Mucosa of descending colon (tissue), 3 donors: ENCODE data around the gene SPHK2. TPM values are rescaled to one million over a fixed set of nuclear protein-coding genes. Genes with fewer than 3 reads are reported as not detected.
"Not testable (repeated sequence)": the region's sequence is repeated elsewhere in the genome, so short reads cannot be mapped to it uniquely, and the experiment has no call there.

Experiments
- ATAC-seq: fragments of 200-7000 bp; cut with Tn5 transposase; one replicate; pipeline ENCODE4 v1.9.1; 2020; ENCODE audit warnings: mild to moderate bottlenecking, moderate library complexity
- DNase-seq, 3 donors: peaks; one replicate each; pipeline ENCODE4 v3.0.0-alpha.2; 2020
- H3K36me3 ChIP-seq: fragments of 200-600 bp; one replicate; pipeline ENCODE4 v1.8.0; 2021; ENCODE audit warnings: low read depth, mild to moderate bottlenecking
- H3K4me1 ChIP-seq: fragments of 200-600 bp; one replicate; pipeline ENCODE4 v1.8.0; 2021; ENCODE audit warnings: low read depth, mild to moderate bottlenecking
- H3K4me3 ChIP-seq: fragments of 200-600 bp; one replicate; pipeline ENCODE4 v1.8.0; 2021; ENCODE audit warnings: mild to moderate bottlenecking
- H3K9me3 ChIP-seq: fragments of 200-600 bp; one replicate; pipeline ENCODE4 v1.8.0; 2021; ENCODE audit warnings: mild to moderate bottlenecking
- intact Hi-C, 2 donors: fragments of 100-400 bp; cut with DNase I in 1 of 2; cut with micrococcal nuclease in 1 of 2; formaldehyde crosslinking; loops; one replicate each; pipeline versions ENCODE4 v1.11.0 to v1.11.1; 2022; cut with DNase I, micrococcal nuclease
- total RNA-seq, 3 donors: library from RNA; stranded (reverse); fragmentation: NEBNext Ultra II Directional in 2 of 3; extraction: Animal tissue kit (Norgen Biotek cat#: 25700) in 2 of 3; gene quantifications; one replicate each; pipeline versions ENCODE4 v1.2.1 to v1.2.4, GENCODE V29; 2021 to 2023
- TF ChIP-seq, protein P1 (sequence below): fragments of 200-600 bp; IDR thresholded peaks from one replicate; pipeline ENCODE4 v1.8.0; 2022; ENCODE audit warnings: antibody characterized with exemption, mild to moderate bottlenecking
- donor health status: DM: no; HTN: no; CAD: no; lungs with moderate emphysema.
- donor health status: DM: no; HTN: no; CAD: no.
- donor health status: DM: no; HTN: yes; CAD: no.

Gene SPHK2
- total RNA-seq, 3 donors from 2014 or later: 37.9 to 54.8 (median 50.2) TPM

DNA sequence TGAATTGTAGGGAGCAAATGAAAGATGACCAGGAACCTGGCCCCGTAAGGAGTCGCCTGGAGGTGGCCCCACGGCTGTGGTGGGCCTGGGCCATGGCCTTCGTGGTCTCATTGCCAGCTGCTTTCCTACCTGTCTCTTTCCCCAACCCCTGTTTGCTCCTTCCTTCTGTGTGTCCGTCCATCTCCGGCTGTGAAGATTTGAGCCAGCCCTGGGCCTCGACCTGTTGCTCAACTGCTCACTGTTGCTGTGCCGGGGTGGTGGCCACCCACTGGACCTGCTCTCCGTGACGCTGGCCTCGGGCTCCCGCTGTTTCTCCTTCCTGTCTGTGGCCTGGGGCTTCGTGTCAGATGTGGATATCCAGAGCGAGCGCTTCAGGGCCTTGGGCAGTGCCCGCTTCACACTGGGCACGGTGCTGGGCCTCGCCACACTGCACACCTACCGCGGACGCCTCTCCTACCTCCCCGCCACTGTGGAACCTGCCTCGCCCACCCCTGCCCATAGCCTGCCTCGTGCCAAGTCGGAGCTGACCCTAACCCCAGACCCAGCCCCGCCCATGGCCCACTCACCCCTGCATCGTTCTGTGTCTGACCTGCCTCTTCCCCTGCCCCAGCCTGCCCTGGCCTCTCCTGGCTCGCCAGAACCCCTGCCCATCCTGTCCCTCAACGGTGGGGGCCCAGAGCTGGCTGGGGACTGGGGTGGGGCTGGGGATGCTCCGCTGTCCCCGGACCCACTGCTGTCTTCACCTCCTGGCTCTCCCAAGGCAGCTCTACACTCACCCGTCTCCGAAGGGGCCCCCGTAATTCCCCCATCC lies 9.4 kb downstream of the SPHK2 start:
- TF ChIP-seq, protein P1, sequence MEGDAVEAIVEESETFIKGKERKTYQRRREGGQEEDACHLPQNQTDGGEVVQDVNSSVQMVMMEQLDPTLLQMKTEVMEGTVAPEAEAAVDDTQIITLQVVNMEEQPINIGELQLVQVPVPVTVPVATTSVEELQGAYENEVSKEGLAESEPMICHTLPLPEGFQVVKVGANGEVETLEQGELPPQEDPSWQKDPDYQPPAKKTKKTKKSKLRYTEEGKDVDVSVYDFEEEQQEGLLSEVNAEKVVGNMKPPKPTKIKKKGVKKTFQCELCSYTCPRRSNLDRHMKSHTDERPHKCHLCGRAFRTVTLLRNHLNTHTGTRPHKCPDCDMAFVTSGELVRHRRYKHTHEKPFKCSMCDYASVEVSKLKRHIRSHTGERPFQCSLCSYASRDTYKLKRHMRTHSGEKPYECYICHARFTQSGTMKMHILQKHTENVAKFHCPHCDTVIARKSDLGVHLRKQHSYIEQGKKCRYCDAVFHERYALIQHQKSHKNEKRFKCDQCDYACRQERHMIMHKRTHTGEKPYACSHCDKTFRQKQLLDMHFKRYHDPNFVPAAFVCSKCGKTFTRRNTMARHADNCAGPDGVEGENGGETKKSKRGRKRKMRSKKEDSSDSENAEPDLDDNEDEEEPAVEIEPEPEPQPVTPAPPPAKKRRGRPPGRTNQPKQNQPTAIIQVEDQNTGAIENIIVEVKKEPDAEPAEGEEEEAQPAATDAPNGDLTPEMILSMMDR: no peak
- H3K9me3 ChIP-seq: no peaks in the 10 kb centered on the region
- DNase-seq: peak in 2 of 3 donors; percentile 61 to 62
- no peak overlapping the region for H3K4me3 ChIP-seq
- no peaks in the 10 kb centered on the region for H3K36me3 ChIP-seq
- intact Hi-C loops: no loop called here
- no peak for ATAC-seq
- H3K4me1 ChIP-seq: peaks cover 65% of the 10 kb centered on the region

DNA sequence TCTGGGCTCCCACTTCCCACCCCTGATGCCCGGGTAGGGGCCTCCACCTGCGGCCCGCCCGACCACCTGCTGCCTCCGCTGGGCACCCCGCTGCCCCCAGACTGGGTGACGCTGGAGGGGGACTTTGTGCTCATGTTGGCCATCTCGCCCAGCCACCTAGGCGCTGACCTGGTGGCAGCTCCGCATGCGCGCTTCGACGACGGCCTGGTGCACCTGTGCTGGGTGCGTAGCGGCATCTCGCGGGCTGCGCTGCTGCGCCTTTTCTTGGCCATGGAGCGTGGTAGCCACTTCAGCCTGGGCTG lies 9.9 kb downstream of the SPHK2 start:
- DNase-seq (peak in 2 of 3 donors; percentile 39 to 72), ATAC-seq (no peak)
- H3K4me3 ChIP-seq: no peak overlapping the region
- intact Hi-C loops: no loop called here
- H3K9me3 ChIP-seq: no peaks in the 10 kb centered on the region
- H3K36me3 ChIP-seq: peaks cover under 1% of the 10 kb centered on the region
- TF ChIP-seq, protein P1: no peak
- peaks cover 67% of the 10 kb centered on the region for H3K4me1 ChIP-seq

DNA sequence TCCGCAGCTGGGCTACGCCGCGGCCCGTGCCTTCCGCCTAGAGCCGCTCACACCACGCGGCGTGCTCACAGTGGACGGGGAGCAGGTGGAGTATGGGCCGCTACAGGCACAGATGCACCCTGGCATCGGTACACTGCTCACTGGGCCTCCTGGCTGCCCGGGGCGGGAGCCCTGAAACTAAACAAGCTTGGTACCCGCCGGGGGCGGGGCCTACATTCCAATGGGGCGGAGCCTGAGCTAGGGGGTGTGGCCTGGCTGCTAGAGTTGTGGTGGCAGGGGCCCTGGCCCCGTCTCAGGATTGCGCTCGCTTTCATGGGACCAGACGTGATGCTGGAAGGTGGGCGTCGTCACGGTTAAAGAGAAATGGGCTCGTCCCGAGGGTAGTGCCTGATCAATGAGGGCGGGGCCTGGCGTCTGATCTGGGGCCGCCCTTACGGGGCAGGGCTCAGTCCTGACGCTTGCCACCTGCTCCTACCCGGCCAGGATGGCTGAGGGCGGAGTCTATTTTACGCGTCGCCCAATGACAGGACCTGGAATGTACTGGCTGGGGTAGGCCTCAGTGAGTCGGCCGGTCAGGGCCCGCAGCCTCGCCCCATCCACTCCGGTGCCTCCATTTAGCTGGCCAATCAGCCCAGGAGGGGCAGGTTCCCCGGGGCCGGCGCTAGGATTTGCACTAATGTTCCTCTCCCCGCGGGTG lies 10.4 kb downstream of the SPHK2 start:
- peaks cover 4% of the 10 kb centered on the region for H3K36me3 ChIP-seq
- H3K4me1 ChIP-seq: peaks cover 72% of the 10 kb centered on the region
- TF ChIP-seq, protein P1: no peak
- no peaks in the 10 kb centered on the region for H3K9me3 ChIP-seq
- intact Hi-C loops: no loop called here
- ATAC-seq (peak; percentile 70), DNase-seq (peak; percentile 89 to 93 (median 91))
- no peak overlapping the region for H3K4me3 ChIP-seq

DNA sequence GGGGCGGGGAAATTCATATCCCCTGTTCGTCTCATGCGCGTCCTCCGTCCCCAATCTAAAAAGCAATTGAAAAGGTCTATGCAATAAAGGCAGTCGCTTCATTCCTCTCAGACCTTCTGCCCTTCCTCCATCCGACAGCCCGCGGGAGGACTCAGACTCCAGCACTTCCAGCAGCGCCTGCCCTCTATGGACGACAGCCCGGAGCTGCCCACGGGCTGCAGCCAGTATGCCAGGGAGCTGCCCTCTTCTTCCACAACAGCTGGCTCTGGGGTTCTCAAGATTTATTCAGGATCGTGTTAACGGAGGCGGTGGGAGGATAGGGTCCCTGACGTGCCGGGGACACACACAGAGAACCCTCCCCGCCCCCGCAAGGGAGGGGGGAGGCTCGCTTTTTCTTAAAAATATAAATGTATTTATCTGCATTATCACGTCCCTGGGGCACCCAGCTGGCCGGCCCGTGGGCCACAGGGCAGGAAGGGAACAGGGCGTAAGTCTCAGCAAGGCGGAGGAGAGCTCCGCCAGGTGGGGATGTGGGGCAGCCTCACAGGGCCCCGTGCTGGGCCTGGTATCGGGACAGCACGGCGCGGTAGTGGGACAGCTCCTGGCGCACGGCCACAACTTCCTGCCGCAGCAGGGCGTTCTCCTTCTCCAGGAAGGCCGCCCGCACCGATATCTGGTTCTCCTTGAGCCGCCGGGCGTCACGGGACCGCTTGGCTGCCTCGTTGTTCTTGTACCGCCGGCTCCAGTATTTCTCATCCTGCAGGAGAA lies 11.2 kb downstream of the SPHK2 start:
- H3K4me3 ChIP-seq: no peak overlapping the region
- H3K4me1 ChIP-seq: peaks cover 76% of the 10 kb centered on the region
- TF ChIP-seq, protein P1: no peak
- intact Hi-C loops: no loop called here
- DNase-seq (peak; percentile 75 to 85 (median 81)), ATAC-seq (peak; percentile 22)
- H3K9me3 ChIP-seq: no peaks in the 10 kb centered on the region
- peaks cover 4% of the 10 kb centered on the region for H3K36me3 ChIP-seq

DNA sequence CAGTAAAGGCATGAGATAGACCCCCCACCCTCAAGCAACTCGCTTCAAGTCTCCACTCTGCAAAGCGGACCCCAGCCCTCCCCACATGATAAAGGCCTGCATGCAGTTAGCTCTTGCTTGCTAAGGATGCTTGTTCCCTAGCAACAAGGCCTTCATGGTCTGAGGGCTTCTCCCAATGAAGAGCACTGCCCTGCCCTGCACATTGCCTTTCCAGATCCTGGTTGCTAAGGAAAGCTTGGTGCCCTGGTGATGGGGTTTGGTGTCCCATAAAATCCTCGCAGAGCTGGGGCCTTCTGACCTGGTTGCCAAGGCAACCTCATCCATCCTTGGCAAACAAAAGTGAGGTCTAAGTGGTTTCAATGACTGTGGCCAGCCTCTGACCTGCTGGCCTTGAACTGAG lies 11.9 kb downstream of the SPHK2 start:
- Histone ChIP-seq H3K36me3 (peaks cover 4% of the 10 kb centered on the region), H3K9me3 (no peaks in the 10 kb centered on the region), H3K4me3 (no peak overlapping the region), H3K4me1 (peaks cover 71% of the 10 kb centered on the region)
- ATAC-seq (no peak), DNase-seq (no peak)
- intact Hi-C loops: no loop called here
- TF ChIP-seq, protein P1: no peak

DNA sequence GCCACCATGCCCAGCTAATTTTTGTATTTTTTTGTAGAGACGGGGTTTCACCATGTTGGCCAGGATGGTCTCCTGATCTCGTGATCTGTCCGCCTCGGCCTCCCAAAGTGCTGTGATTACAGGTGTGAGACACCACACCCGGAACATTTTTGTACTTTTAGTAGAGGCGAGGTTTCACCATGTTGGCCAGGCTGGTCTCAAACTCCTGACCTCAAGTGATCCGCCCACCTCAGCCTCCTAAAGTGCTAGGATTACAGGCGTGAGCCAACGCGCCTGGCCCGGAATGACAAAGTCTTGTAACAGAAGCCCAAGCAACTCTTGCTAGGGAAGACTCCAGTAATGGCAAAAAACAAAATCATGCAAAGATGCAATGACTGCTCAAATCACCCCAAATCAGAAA lies 13.0 kb downstream of the SPHK2 start:
- H3K4me1 ChIP-seq: peaks cover 66% of the 10 kb centered on the region
- ATAC-seq, H3K9me3 ChIP-seq, DNase-seq, H3K36me3 ChIP-seq, H3K4me3 ChIP-seq, intact Hi-C loops: not testable (repeated sequence)
